Epidermal melanocyte (primary cell): ENCODE results near the gene KPNA6.
"Not testable (repeated sequence)": the region's sequence is repeated elsewhere in the genome, so short reads cannot be mapped to it uniquely, and the experiment has no call there.

Experiments
- DNase-seq: peaks from one replicate; pipeline ENCODE4 v3.0.0; 2011; ENCODE audit warnings: low spot score; ENCODE audit not compliant: insufficient read length

Gene KPNA6

DNA sequence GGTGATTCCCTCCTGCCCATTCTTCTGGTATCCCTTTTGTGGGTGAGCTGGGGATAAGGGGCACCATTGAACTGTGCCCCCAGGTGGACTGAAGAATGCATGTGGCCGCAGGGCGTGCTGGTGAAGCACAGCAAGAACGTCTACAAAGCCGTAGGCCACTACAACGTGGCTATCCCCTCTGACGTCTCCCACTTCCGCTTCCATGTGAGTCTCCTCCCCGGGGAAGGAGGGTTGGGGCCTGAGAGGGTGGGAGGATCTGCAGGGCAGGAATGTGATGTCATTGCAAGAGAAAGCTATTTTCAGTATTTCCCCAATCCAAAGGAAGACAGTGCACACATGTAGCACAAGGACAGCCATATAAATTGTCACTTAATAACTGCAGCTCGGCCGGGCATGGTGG is 7.5 kb upstream of the KPNA6 start:
- DNase-seq, result no peak

DNA sequence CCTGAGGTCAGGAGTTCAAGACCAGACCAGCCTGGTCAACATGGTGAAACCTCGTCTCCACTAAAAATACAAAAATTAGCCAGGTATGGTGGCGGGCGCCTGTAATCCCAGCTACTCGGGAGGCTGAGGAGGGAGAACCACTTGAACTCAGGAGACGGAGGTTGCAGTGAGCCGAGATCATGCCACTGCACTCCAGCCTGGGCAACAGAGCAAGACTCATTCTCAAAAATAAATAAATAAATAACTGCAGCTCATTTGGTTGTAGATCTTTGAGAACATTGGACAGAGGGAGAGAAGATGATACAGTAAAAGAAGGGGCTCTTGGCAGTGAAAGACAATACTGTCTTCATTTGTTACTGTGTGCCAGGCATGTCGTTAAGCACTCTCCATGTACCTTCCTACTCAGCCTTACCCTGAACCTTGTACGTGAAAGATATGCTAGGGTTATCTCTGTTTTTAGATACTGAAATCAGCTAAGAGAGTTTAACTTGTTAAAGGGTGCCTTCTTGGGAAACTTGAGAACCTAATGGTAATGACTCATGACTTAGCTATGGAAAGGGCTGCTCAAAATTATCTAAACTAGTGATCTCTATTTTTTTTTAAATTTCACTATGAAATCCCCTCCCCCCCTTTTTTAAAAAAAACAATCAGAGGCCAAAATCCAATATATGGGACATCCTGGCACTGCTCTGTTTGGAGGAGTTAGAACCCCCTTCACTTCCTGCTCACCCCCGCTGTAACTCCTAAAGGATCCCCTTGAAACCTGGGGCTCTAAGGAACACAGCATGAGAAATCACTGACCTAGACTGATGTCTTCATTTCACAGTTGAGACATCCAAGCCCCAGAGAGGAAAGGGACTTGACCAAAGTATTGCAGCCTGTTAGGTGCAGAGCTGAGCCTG is 6.8 kb upstream of the KPNA6 start:
- DNase-seq, result no peak

DNA sequence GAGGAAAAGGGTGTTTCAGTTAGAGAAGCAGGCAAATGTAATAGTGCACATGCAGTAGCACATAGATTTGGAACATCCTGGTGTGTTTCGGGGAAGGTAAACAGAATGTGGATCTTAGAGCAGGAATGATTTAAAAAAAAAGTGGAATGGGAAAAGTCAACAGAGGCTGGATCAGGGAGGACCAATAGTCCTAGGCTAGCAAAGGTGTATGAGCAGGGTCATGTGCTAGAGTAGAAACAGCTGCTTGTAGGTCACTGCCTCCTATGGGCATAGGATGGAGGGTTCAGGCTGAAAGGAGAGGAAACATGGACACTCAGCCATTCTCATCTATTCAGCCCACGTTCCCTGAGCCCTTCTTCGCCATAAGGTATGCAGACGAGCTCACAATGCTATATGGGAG is 3.7 kb upstream of the KPNA6 start:
- DNase-seq, result no peak

DNA sequence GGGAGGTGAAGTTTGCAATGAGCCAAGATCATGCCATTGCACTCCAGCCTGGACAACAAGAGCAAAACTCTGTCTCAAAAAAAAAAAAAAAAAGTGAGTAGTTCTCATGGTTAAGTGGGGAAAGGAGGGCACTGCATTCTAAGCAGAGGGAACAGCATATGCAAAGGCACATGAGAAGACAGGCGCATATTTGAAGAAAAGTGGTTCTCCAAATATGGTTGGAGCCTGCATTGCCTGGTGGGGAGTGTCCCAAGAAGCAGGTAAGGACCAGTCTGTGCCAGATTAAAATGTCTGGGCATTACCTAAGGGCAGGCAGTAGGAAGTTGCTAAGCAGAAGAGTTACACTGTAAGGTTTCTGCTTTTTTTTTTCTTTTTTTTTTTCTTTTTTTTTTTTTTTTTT is 2.5 kb upstream of the KPNA6 start:
- DNase-seq, result no peak

DNA sequence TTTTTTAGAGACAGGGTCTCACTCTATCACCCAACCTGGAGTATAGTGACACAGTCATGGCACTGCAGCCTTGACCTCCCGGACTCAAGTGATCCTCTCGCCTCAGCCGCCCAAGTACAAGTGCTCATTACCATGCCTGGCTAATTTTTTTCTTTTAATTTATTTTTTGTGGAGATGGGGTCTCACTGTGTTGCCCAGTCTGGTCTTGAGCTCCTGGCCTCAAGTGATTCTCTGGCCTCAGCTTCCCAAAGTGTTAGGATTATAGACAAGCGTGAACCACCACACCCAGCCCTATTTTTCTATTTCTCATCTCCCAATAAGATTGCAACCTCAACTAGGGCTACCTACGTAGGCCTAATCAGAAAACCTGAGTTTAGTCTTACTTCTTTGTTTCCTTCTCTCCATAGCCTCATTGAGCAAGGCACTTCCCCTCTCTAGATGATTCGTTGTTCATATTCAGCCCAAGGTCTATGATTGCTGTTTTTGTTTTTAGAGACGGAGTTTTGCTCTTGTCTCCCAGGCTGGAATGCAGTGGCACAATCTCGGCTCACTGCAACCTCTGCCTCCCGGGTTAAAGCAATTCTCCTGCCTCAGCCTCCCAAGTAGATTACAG is 1.1 kb upstream of the KPNA6 start:
- DNase-seq, result no peak

DNA sequence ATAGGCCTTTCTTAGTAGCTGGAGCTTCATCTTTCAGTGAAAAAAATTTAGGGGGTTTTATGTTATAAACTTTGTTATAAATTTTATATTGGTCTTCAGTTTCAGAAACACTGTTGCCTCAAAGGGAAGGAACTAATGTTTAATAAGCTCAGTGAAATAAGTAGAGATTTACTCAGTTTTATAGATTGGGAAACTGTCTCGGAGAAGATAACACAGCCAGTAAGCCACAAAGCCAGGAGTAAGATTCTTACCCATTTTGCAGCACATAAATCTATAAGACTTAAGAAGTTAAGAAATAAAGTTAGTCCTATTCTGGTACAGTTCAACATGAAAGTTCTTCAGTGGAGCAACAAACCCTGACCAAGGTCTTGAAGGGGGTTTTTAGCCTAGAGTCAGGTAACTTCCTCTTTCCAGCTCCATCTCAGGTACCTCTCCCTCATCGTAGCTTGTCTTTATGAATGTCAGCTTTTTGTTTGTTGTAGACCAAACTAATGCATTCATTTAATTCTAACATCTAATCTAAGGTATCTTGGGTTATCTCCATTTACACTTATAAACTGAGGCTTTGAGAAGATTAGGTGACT is 3.3 kb downstream of the KPNA6 start:
- DNase-seq, result no peak

DNA sequence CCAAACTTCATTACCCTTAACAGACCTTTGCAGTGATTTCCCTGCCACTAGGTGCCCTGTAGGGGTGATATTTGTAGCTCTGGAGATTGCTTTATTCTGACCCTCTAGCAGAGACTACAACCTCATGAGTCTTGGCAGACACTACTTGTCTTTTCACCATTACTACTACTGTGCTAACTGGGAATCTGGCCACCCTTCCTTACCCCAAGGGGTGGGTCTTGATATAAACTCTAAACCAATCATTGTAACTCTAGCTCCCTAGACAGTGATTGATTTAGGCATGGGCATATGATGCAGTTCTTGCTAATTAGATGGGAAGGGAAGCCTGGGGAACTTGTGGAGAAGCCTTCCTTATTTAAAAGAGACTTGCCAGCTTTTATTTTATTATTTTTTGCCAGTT is 3.9 kb downstream of the KPNA6 start:
- no peak for DNase-seq

DNA sequence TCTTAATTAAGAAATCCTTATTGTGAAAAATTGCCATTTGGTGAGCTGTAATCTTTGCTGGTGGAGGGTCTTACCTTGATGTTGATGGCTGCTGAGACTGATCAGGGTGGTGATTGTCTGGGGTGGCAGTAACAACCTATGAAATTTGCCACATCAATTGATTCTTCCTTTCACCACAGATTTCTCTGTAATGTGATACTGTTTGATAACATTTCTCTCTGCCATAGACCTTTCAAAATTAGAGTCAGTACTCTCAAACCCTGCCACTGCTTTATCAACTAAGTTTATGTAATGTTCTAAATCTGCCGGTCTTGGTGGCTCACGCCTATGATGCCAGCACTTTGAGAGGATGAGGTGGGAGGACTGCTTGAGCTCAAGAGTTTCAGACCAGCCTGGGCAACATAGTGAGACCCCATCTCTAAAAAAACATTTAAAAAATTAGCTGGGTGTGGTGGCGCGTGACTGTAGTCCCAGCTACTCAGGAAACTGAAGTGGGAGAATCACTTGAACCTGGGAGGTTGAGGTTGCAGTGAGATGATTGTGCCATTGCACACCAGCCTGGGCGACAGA is 5.0 kb downstream of the KPNA6 start:
- DNase-seq, result no peak

DNA sequence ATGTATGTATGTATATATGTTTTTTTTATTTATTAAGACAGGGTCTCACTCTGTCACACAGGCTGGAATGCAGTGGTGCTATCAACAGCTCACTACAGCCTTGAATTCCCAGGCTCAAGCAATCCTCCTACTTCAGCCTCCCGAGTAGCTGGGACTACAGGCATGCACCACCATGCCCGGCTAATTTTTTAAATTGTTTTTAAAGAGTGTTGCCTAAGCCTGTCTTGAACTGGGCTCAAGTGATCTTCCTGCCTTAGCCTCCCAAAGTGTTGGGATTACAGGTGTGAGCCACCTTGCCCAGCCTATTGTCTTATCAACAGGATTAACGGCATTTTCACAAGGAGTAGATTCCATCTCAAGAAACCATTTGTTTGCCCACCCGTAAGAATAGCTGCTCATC is 5.6 kb downstream of the KPNA6 start:
- DNase-seq, result not testable (repeated sequence)

DNA sequence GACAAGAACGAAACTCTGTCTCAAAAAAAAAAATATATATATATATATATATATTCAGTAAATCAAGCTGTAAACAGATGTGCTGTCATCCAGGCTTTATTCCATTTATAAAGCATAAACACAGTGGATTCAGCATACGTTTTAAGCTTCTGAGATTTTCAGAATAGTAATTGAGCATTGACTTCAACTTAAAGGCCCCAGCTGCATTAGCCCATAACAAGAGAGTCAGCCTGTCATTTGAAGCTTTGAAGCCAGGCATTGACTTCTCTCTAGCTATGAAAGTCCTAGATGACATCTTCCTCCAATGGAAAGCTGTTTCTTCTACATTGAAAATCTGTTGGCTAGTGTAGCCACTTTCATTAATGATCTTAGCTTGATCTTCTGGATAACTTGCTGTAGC is 6.6 kb downstream of the KPNA6 start:
- DNase-seq, result no peak

DNA sequence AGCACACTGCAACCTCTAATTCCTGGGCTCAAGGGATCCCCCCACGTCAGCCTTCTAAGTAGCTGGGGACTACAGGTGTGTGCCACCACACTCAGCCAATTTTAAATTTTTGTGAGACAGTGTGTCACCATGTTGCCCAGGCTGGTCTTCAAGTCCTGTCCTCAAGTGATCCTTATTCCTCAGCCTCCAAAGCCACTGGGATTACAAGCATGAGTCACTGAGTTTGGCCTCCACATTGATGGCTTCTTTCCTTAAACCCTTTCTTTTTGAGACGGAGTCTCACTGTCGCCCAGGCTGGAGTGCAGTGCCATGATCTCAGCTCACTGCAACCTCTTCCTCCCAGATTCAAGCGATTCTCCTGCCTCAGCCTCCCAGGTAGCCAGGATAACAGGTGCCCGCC is 7.6 kb downstream of the KPNA6 start:
- DNase-seq, result no peak

DNA sequence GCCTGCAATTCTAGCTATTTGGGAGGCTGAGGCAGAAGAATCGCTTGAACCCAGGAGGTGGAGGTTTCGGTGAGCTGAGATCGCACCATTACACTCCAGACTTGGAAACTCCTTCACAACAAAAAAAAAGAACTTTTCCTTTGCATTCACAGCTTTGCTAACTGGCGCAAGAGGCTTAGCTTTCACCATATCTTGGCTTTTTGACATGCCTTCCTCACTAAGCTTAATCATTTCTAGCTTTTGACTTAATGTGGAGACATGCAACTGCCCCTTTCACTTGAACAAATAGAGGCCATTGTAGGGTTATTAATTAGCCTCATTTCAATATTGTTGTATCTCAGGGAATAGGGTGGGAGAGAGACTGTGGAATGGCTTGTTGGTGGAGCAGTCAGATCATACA is 8.7 kb downstream of the KPNA6 start:
- no peak for DNase-seq

DNA sequence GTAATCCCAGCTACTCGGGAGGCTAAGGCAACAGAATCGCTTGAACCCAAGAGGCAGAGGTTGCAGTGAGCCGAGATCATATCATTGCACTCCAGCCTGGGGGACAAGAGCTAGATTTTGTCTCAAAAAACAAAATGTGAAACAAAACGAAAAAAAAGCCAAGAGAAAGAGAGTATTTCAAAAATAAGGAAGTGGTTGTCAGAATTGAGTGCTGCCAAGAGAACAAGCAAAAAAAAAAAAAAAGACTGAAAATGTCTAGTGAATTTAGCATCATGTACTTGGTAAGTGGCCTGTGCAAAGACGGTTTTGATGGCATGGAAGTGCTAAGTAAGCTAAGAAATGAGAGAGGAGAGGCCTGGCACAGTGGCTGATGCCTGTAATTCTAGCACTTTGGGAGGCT is 14.3 kb downstream of the KPNA6 start:
- DNase-seq, result no peak

DNA sequence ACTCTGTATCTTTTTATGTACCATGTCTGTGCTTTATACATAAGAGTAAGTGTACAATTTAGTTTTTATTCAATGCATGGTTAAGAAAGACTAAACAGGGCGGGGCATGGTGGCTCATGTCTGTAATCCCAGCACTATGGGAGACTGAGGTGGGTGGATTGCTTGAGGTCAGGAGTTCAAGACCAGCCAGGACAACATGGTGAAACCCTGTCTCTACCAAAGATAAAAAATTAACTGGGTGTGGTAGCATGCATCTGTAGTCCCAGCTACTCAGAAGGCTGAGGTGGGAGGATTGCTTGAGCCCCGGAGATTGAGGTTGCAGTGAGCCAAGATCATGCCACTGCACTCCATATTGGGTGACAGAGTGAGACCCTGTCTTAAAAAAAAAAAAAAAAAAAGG is 15.5 kb downstream of the KPNA6 start:
- DNase-seq, result not testable (repeated sequence)

DNA sequence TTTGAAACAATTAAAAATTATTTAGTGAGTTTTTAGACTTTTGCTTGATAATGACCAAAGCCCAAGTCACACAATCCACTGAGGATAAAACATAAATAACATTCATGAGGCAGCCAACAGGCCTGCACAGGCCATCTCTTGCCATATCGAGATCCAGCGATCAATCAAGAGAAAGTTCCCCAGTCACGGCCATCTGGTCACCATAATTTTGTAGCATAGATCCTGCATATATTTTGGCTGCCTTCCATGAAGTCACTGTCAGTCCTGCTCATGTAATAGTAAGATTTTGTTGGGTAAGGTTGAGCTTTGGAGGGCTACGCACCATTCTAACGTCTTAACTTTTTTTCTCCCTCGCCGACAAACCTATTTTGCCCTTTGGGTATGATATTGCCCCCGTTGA is 17.5 kb downstream of the KPNA6 start:
- no peak for DNase-seq

DNA sequence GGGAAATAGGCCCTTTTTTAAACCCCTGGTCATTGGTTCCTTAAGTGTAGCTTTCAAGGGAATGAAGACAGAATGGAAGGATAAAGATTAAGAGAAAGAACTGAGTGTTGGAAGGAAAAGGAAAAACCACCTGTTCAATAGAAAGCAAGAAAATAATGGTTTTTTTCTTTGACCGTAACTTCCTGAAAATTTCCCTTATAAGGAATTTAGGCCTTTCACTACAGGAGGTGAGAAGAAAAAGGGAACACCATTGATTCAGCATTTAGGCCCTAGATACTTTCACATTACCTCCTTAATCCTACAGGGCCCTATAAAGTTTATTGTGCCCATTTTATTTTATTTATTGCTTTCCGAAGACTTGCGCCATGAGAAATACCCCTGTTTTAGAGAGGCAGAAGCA is 18.9 kb downstream of the KPNA6 start:
- no peak for DNase-seq

DNA sequence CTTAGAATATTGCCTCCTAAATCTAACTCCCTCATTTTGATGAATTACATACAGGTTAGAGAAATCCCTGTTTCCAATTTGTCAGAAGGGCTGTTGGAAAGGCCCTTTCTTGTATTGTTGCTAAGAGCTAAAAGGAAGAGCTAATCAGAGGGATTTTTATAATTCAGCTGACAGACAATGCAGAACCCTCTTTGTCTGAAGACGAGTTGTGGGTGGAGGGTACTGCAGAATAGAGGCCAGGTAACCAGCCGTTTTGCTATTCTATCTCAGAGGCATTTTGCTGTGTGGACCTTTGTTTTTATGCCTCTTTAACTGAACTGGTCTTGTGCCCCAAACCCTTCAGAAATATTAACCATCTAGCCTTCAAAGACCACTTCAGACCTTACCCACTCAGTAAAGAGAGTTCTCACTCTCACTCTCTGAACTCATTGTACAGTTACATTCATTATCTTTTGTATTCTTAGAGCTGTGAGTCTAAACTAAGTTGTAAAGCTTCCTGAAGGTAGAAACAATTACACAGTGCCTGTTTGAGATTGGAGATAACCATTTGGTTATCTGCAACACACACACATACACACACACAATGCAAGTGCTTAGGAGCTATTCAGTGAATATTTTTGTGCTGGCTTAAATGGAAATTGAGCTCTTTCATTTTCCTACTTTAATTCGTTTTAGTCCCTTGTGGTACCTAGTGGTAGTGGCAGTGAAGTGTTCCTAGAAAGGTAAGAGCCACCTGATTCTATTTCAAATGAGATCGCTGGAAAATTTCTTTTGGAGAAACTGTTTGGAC is 19.7 kb downstream of the KPNA6 start:
- DNase-seq, result no peak

DNA sequence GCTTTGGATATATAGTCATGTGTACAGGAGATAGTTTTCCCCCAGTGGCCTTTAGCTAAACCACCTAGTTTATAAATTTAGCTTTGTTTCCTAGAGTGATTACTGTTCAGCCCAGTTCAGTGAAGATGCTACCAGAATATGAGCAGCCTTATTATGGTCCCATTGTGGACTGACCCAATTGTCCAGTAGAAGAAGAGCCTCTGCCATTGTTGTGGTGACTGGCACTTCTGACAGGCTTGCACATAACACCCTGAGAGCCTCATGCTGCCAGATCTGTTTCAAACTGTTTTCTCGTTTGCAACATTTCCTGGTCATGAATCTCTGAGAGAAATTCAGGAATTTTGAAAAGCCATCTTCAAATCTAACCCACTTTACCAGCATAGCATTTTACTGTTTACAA is 20.6 kb downstream of the KPNA6 start:
- no peak for DNase-seq

DNA sequence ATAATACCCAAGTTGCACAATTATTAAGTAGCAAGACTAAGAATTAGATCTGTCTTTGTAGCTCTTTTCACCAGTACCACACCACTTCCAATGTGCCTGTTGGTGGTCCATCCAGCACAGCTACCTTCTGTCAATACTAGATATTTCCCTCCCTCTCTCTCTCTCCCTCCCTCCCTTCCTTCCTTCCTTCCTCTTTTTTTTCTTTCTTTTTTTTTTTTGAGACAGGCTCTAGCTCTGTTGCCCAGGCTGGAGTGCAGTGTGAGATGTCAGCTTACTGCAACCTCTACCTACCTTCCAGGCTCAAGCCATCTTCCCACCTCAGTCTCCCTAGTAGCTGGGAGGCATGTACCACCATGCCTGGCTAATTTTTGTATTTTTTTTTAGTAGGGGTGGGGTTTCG is 21.1 kb downstream of the KPNA6 start:
- no peak for DNase-seq

DNA sequence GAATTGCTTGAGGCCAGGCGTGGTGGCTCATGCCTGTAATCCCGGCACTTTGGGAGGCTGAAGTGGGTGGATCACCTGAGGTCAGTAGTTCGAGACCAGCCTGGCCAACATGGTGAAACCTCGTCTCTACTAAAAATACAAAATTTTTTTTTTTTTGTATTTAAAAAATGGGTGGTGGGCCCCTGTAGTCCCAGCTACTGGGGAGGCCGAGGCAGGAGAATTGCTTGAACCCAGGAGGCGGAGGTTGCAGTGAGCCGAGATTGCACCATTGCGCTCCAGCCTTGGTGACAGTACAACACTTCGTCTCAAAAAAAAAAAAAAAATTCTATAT is 26.1 kb downstream of the KPNA6 start:
- DNase-seq, result not testable (repeated sequence)

DNA sequence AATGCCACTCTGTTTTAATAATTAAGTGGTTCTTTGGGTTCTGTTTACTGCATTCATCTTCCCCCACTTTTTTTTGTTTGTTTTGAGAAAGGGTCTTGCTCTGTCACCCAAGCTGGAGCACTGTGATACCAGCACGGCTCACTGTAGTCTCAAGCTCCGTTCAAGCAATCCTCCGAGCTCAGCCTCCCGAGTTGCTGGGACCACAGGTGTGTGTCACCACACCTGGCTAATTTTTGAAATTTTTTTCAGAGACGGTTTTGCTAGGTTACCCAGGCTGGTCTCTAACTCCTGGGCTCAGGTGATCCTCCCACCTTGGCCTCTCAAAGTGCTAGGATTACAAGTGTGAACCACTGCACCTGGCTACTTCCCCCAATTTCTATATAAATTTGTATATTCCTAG is 29.3 kb downstream of the KPNA6 start:
- DNase-seq, result no peak

DNA sequence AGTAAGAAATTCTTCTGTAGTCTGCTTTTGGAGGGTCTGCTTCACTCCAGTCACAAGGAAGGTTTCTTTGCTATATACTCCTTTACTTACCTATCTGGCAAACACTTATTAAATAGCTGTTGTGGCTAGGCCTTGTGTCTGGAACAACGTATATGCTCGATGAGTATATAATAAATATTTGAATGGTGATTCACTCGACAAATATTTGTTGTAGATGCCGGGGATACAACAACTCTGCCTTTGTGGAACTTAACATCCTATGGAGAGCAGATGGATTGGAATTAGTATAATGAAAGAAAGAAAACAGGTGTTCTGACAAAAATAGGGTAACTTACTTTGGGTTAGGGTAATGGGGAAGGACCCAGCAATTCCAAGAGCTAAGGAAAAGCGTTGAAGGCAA is 31.1 kb downstream of the KPNA6 start:
- DNase-seq, result no peak
